HG02571 (cell line): Measurements from ENCODE around the gene SYNPR.

Experiments used
- ATAC-seq: cut with Tn5 transposase; IDR thresholded peaks from one replicate; pipeline ENCODE4 v1.9.1; 2021; ENCODE audit warnings: mild to moderate bottlenecking, moderate library complexity; ENCODE audit not compliant: unreplicated experiment

SYNPR gene

GRCh38 chr3:63370094-63370493, 92.0 kb downstream of the SYNPR start:
- no peak for ATAC-seq

- no peak for ATAC-seq
Observed at GRCh38 chr3:63383040-63383439, 104.9 kb downstream of the SYNPR start.

GRCh38 chr3:63384382-63384781, 106.3 kb downstream of the SYNPR start:
- no peak for ATAC-seq

- no peak for ATAC-seq
Observed at GRCh38 chr3:63385629-63386028, 107.5 kb downstream of the SYNPR start.

- no peak for ATAC-seq
Observed at GRCh38 chr3:63386568-63386967, 108.5 kb downstream of the SYNPR start.

GRCh38 chr3:63387568-63387967, 109.5 kb downstream of the SYNPR start:
- ATAC-seq = no peak

- no peak for ATAC-seq
Observed at GRCh38 chr3:63390710-63391230, 112.7 kb downstream of the SYNPR start.

- ATAC-seq = no peak
Observed at GRCh38 chr3:63395960-63396359, 117.9 kb downstream of the SYNPR start.

GRCh38 chr3:63400246-63400860, 122.2 kb downstream of the SYNPR start:
- no peak for ATAC-seq

GRCh38 chr3:63405882-63406281, 127.8 kb downstream of the SYNPR start:
- ATAC-seq = no peak

GRCh38 chr3:63413523-63413922, 135.4 kb downstream of the SYNPR start:
- no peak for ATAC-seq

GRCh38 chr3:63414607-63415006, 136.5 kb downstream of the SYNPR start:
- no peak for ATAC-seq

- no peak for ATAC-seq
Observed at GRCh38 chr3:63429905-63430304, 151.8 kb downstream of the SYNPR start.

- no peak for ATAC-seq
Observed at GRCh38 chr3:63430875-63431274, 152.8 kb downstream of the SYNPR start.

GRCh38 chr3:63437858-63438257, 159.8 kb downstream of the SYNPR start:
- ATAC-seq = no peak

- ATAC-seq = no peak
Observed at GRCh38 chr3:63438826-63439371, 160.8 kb downstream of the SYNPR start.

GRCh38 chr3:63441262-63441661, 163.2 kb downstream of the SYNPR start:
- ATAC-seq = no peak

- ATAC-seq = no peak
Observed at GRCh38 chr3:63442918-63443317, 164.8 kb downstream of the SYNPR start.

- no peak for ATAC-seq
Observed at GRCh38 chr3:63450023-63450422, 171.9 kb downstream of the SYNPR start.

GRCh38 chr3:63450634-63451363, 172.7 kb downstream of the SYNPR start:
- ATAC-seq = no peak

GRCh38 chr3:63456901-63457300, 178.8 kb downstream of the SYNPR start:
- no peak for ATAC-seq

- ATAC-seq = no peak
Observed at GRCh38 chr3:63458405-63458804, 180.3 kb downstream of the SYNPR start.
